ENCODE results near the gene FSTL5.

FSTL5 gene

DNA sequence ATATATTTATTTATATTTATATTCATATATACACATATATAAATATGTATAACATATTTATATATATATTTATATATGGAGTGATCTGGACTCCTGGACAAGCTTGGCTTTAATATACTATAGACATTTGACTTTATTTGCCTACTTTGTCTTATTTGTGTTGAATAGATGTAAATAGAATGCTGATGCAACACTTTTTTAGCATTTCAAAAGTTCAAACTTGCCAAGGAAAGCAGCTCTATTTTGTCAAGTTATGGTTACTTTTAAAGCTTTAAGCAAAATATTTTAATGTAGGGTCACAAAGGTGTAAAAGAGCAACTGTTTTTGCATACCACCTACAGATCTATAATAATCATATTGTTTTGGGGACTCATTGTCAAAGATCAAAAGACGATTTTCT is 61.1 kb downstream of the FSTL5 start:
- no peak for DNase-seq

DNA sequence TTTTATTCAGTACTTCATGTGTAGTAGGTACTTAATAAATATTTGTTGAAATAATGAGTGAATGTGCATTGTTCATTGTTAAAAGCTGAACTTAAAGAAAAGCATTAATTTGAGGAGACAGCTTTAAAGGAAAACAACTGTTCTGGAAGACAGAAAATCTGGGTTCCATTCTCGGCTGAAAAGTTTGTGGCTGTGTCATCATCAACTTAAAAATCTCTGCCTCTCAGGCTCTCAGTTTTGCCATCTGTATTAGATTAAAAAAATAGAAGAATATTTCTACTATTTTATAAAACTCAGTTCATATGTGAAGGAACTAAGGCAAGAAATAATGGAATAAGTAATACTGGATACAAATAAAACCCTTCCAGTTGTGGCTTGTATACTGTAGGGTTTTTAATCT is 62.5 kb downstream of the FSTL5 start:
- no peak for DNase-seq

DNA sequence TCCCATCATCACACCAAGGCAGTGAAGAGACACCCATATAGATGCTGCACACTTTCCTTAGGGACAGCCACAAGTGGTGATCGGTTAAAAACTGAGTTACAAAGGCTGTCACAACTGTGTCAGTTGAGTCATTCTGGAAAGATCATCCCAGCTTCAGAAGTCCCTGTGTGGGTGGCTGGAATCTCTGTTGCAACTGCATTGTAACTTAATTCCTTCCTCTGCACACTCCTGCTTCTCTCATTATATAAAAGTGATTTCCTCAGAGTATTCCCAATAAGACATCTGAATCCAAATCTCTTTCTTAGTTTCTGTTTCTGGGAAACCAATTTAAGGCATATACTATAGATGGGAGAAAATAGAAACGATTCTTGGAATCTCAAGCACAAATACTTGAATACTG is 88.1 kb downstream of the FSTL5 start:
- no peak for DNase-seq

DNA sequence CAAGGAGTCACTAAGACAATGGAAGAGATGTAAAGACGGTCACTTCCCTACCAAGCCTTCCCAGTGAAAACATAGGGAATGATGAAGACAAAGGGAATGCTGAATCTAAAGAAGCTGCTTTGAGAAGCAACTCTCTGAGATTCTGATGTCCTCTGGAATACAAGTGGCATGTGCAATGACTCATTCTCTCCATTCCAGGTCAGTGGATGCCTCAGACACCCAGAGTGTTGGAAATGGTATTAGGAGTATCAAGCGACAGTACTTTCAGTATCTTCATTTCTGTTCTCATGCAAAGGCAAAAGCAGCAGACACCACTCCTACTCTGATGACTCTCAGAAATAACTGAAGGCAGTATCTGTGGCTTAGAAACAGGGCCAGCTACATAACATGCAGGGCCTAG is 102.6 kb downstream of the FSTL5 start:
- DNase-seq: no peak

DNA sequence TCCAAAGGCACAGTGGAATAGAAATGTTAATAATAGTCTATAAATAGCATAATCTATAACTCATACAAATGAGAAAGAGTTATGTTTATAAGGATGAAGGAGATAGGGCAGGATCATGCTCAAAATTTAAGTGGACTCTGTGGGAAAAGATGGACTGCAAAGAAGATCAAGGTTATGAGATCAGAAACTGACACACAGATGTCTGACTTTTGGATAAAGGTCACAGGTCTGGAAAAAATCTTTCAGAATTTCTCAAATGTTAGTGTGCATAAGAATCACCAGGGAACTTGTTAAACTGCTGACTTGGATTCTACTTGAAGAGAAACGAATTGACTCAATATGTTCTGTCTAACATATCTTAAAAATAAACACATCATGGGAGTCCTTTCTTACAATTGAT is 104.1 kb downstream of the FSTL5 start:
- DNase-seq: no peak

DNA sequence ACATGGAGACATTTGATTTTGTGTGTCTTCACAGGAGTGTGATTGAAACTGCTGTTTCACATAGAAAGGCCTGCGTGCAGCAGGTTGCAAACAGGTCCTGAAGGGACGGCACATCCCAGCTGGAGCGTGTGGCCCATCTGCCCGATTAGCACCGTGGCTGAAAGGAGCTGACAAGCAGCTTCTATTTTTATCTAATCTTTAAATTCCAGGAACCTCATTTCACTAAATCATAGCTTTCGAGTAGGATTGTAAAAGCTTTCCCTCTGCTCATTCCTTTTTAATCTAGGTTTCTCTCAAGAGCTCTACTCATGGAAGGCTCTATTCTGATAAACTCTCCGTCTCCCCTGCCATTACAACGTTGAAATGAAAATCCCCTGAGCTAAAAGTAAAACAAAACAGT is 106.8 kb downstream of the FSTL5 start:
- no peak for DNase-seq

DNA sequence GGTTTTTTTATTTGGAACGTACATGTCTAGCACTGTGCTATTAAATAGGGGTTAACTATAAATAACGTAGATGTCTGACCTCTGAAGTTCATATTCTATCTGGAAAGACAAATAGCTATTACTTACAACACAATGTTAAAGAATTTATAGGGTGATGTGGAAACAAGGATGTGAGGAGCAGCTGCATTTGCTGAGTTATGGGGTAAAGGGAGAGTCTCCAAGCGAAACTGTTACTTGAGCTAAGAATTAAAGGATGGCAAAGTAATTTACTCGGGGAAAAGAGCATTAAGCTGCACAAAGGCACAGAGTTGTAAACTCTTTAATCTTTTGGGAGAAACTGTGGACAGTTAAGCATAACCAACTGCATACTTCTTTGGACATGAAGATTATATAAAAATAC is 117.7 kb downstream of the FSTL5 start:
- DNase-seq: no peak

DNA sequence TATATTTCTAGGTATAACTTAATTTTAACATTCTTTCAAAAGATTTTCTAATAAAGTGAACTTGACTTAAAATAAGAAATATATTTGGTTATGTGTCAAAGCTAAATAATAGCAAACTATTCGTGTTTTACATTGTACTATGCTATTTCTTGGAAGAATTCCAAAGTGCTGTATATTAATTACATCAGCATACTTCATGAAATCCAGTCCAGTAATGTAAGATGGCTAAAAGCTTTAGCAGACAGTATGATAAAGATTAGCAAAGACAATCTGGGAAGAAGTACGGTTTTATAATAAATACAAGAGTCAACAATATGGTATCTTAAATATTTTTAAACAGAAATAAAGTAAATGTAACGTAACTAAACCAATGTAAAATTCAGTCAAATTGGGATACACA is 125.7 kb downstream of the FSTL5 start:
- DNase-seq: no peak

DNA sequence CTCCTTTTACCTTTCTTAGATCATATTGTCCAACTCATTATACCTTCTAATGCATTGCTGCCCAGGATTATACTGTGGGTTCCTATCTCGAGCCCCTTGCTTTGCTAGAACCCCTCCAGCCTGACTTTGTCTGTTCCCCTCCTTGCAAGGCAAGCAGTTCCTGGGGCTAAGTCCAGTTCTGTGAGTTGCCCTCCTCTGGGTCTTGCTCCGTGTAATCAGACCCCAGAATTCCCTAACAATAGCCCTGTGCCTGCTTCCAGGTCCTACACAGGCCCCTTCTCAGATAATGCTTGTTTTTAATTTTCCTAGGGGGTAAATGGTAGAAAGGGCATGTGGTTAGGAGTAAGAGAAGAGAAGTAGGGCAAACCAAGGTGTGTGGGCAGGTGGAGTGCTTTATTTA is 145.9 kb downstream of the FSTL5 start:
- no peak for DNase-seq

DNA sequence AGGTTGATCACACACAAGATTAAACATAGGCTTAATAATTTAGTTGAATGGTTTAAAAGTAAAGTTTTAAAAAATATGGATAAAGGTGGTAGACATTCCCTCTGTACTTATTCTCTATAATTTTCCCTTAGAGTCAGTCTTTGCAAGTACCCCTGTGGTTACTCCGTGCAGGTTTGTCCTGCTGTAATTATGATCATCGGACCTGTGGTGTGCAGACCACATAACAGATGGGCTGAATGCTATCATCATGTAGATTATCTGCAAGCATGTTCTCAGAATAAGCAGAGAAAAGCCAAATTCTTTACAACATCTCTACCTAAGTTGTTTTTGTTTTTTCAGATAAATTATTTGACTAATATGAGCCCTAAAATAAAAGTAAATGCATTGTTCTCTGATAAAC is 146.8 kb downstream of the FSTL5 start:
- DNase-seq: no peak

DNA sequence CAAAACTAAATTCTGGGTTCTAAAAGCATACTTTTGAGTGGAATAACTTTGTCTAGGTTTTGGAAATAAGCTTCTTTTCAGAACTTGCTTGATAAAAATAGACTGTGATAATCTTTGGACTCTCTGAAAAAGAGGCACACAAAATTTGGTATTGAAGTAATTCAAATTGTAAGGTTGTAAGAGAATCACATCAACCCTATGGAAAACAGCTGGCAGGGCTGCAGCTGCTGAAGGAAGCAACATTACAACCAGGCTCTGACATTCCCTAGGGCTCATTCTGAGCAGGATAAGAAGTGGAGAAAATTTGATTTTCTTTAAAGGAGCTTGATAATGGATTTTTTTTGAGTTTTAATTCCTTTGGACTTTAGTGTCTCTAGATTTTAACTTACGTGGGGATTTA is 147.6 kb downstream of the FSTL5 start:
- no peak for DNase-seq

DNA sequence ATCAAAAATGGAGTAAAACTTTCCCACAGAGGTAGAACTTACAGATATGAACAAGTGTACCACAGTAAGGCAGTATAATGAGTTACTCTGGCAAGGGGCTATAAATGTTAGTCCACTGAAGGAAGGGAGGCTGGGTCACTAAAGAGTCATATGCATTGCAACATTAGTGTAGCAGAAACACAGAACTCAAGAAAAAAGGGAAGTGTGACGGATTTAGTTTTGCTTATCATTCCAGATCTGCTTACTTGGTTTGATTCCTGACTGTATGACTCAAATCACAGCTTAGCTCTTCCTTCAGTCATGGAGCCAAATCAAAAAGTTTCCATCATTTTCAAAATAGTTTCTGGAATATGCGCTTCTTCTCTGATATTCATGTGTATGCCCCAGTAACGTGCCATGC is 148.7 kb downstream of the FSTL5 start:
- DNase-seq: no peak

DNA sequence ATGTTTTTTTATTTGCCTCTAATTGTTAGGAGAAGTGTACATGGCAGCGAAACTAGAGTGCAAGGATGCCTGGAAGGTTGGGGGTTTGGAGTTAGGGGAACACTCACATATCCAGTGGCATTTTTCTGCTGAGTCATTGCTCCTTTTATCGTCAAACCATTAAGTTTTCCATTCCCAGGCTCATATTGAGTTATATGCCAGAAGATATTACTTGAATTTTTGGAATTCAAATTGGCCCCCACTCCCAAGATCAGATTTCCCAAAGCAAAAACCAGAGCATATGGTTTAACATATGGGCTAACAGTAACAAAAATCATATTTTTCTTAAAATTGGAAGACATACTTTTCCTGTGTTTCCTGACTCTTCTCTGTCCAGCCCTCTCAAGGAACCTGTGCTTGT is 152.7 kb downstream of the FSTL5 start:
- no peak for DNase-seq

DNA sequence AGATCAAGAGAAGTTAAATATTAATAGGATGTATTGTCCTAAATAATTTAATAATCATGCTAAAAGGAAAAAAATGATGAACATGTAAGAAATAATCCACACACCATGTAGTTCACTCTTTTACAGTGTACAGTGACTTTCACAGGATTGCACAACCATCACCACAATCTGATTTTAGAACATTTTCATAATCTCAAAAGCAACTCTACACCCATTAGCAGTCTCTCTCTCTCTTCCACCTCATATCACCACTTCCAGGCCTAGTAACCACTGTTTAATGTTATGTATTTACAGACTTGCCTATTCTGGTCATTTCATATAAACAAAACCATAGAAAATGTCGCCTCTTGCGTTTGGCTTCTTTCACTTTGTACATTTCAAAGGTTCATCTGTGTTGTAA is 153.4 kb downstream of the FSTL5 start:
- DNase-seq: no peak

DNA sequence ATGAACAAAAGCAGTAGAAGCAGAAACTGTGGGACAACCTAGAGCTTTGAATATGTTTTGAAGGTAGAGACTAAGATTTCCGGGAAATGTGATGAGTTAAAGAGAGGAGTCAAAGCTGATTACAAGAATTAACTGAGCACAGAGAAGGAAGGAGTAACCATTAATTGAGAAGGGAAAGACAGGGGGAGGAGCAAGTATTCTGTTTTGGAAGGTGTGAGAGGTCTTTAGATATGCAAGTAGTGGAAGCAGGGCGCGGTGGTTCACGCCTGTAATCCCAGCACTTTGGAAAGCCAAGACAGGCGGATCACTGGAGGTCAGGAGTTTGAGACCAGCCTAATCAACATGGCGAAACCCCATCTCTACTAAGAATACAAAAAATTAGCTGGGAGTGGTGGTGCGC is 171.5 kb downstream of the FSTL5 start:
- DNase-seq: no peak

DNA sequence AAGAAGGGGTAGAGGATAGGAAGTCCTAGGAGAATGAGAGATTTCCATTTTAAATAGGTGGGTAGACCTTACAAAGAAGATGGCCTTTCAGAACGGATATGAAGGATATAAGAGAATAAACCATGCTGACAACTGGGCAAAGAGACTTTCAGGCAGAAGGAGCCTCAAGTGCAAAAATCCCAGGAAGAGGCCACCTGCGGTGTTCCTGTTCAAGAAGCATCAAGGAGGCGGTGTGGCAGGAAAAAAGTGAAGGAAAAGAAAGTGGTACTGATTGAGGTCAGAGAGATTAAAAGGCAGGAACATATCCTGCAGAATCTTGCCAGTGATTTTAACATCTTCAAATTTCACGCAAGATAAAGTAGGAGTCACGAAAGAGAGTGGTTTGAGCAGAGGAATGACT is 172.0 kb downstream of the FSTL5 start:
- DNase-seq: no peak

DNA sequence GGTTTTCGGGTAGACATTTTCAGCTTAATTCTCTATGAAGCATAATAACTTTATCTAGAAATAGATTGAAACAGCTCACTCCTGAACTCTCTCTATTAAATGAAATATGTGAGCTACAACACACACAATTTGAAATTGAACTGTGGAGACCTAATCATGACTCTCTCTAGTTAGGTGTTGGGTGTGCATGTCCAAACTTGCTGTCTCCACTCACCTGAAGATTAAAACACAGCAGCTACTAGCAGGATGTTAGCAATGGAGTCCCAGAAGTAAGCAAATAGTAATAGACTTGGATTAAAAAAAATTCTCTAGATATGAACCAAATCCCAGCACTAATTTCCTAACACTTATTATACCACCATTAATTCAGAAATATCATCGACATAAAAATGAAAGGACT is 173.1 kb downstream of the FSTL5 start:
- no peak for DNase-seq

DNA sequence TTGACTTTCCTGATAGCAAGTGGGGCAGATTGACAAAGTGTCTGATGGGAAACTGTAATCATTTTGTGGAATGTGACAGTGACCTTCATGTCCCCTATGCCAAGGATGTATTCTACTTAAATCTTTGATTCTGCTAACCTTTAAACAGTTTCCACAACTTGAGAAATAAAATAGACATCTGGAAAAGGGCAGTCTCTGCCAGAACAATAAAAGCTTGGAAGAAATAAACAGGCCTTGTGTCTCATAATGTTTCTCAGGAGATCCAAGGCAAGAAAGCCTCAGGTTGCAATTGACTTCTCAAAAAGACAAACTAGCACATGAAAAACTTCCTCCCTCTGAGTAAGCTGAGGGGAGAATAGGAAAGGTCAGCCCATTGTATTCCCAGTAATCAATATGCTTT is 174.9 kb downstream of the FSTL5 start:
- DNase-seq: no peak

DNA sequence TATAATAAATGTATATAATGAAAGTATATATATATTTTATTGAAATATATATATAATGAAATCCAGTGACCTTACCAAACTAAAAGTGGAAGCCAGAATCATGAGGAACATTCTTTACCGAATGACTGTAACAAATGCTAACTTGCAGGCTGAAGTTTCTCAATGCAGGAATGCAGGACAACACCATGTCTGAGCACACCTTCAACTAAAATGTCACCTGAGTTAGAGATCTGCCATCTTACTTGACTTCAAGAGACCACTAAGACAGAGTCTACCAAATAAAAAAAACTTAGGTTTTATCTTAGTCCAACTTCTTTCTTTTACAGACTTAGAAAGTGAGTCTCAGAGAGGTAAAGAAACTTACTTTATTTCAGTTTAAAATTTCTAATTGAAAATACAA is 176.2 kb downstream of the FSTL5 start:
- no peak for DNase-seq

DNA sequence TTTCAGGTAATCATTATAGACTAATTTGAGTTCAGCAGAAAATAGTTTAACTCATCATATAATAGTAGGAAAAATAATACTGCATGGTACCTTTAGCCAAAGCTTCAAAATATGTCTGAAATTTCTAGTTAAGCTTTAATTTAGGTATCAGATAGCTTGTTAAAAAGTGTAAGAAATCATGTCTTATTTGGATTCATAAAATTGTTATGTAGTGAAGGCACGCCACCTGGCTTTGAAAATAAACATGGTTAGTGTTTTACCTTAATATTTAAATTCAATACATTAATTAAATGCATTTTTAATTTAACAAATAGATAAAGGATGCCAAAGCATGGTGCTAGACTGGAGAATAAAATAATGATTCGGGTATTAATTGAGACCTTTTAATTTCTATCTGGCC is 211.4 kb downstream of the FSTL5 start:
- DNase-seq: no peak

DNA sequence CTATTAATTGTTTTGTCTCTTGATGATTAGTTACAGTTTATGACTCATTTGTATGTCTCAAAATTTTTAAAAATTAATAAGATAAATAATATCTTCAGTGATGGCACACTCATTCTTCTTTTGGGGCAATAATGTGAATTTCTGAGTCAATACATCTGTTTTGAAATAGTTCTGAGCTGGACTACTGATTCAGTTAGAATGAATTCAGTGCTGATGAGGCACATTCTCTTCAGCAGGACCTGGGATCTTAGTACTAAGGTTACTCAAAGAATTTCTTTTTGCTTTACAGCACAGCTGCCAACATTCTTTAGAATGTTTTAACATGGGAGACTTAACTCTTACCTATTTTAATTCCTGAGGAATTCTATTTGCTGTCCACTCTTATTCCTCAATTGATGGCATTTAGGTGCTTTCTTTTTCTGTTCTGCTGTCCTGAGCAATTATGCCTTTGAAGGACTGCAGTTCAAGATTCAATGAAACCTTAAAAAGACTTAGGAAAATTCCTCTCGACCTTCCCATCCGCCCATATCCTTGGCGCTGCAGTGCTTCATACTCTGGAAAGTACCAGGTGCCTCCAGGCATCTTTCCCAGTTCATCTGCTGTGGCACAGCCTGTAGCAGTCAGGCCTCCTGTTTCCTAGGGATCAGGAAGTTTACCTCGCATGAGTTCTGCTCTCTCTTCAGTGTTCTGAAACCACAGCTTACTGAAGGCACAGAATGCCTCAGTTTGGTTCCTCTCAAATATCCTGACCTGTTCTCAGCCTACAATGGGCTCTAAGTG is 213.7 kb downstream of the FSTL5 start:
- peak; percentile 4 for DNase-seq

DNA sequence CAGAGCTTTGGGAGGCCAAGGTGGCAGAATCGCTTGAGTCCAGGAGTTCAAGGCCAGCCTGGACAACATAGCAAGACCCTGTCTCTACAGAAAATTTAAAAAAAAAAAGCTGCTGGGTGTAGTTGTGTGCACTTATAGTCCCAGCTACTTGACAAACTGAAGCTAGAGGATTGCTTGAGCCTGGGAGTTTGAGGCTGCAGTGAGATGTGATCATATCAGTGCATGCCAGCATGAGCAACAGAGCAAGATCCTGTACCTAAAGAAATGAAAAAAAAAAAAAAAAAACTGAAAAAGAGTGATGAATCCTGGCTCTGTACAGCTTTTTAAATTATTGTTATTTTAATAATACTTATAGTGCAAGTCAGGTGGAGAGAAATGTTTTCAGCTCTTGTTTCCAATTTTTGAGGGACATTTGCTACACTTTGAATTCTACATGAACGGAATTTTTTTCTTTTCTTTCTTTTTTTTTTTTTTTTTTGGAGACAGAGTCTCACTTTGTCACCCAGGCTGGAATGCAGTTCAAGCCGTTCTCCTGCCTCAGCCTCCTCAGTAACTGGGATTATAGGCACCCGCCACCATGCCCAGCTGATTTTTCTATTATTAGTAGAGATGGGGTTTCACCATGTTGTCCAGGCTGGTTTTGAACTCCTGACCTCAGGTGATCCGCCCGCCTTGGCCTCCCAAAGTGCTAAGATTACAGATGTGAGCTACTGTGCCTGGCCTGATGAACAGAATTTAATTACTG is 215.6 kb downstream of the FSTL5 start:
- DNase-seq: no peak

DNA sequence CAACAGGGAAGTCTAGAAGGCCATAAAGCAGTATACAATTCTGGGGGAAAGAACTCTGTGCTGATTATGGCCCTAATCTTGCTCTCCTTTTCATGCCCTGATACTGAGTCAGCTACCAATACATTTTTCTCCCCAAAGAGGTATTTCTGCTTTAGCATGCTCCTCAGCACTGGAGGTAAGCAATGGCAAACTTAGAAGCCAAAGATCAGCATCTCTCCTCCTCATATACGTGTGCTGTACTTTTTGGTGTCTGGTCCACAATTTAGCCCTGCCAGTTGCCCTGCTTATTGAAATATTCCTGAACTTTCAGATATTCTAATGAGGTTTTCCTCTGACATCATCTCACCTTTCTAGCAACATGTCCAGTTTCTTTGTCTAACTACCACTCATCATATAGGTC is 226.2 kb downstream of the FSTL5 start:
- DNase-seq: no peak

DNA sequence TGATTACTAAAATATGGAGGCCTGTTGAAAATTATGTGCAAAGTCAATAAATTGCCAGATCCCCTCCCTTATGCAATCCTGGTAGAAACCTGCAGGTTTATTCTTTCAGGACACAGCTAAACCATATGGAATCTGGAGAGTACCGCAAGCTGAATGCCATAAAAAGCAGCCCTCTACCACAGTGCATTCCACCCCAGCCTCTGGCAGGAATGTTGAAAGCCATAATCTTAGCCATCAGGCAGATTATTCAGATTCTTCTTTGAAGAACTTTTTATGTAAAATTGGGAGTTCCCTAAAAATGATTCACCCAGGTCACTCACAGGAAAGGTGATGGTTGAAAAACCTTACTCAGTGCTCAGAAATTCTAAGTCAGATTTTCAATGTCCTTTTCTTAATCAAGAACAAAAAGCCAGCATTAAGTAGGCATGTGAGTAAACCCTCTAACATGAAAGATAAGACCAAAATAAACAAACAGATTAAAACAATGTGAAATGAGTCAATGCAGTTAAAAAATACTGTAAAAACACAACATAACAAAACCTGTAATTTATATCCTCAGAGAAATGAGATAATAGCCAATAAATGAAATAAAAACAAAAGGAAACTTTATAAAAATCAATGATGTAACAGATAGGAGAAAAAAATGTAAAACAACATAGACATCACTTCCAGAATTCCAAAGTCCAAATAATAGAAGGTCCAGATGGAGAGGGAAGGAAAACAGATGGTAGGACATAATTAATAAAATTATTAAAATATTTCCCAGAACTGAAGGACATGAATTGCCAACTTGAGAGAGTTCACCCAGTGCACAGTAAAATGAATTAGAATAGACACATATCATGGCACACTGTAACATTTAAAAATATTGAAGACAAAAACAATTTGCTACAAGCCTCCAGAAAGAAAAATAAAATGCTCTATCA is 226.9 kb downstream of the FSTL5 start:
- peak; percentile 3 for DNase-seq
